ENCODE measurements around the gene CD3E. TPM values are rescaled to one million over a fixed set of nuclear protein-coding genes. Genes with fewer than 3 reads are reported as not detected.

The CD3E gene
- total RNA-seq, 1 experiment from 2014 or later: 0.51 TPM

DNA sequence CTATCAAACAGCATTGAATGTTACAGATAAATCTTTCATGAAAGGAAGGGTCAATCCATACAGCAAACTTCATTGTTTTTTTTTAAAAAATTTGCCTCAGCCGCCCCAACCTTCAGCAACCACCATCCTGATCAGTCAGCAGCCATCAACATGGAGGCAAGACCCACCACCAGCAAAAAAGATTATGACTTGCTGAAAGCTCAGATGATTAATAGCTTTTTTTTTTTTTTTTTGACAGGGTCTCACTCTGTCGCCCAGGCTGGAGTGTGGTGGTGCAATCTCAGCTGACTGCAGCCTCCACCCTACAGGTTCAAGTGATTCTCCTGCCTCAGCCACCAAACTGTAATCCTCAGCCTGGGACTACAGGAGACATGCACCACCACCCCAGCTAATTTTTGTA is 18.0 kb upstream of the CD3E start:
- no peaks in the 10 kb centered on the region for H3K36me3 ChIP-seq (ENCODE audit: control insufficient read depth, insufficient read depth, low read length)
- no peak overlapping the region for H3K4me3 ChIP-seq (ENCODE audit: low read depth in 2 of 2, low read length in 2 of 2)
- ChIA-PET CTCF (no interaction called here), POLR2A (interaction anchor here (0.6 to 0.7 kb wide), 2 partner anchors 145 to 421 kb away, joined by 4 read pairs; no protein-coding TSS in a partner anchor)
- TF ChIP-seq REST (IDR thresholded peaks at IDR 0.05; ENCODE audit: insufficient read depth in 1 of 2, low read depth in 2 of 2, low read length in 1 of 2): no peak
- TF ChIP-seq TCF7L2 (IDR thresholded peaks at IDR 0.05; ENCODE audit: low read depth, low read length): no peak
- TF ChIP-seq CTCF (IDR thresholded peaks at IDR 0.05): no peak
- no peak for TF ChIP-seq POLR2AphosphoS5 (IDR thresholded peaks at IDR 0.05; ENCODE audit: low read depth, low read length)
- no peak for TF ChIP-seq SIN3A (IDR thresholded peaks at IDR 0.05; ENCODE audit: borderline replicate concordance, insufficient read depth, low read depth, low read length)
- in situ Hi-C loops (cut with HindIII; ENCODE audit: low pct_unique_long_range_greater_than_20kb, low sequenced_read_pairs) (no loop called here), intact Hi-C loops (cut with micrococcal nuclease; ENCODE audit: unreplicated experiment) (no loop called here)
- H3K27me3 ChIP-seq (ENCODE audit: control insufficient read depth, insufficient read depth, low read length): peaks cover 9% of the 10 kb centered on the region; the same call in 1 of the 2 replicates
- H3K9me3 ChIP-seq (ENCODE audit: control insufficient read depth, insufficient read depth, low read depth, low read length): no peaks in the 10 kb centered on the region
- H3K27ac ChIP-seq (ENCODE audit: low read length): no peak overlapping the region
- BruUV-seq (replicated peaks): no TSS peak
- ATAC-seq: no peak
- no peak for DNase-seq (ENCODE audit: low read depth, low spot score)
- no peaks in the 10 kb centered on the region; the same call in 1 of the 2 replicates for H3K4me1 ChIP-seq (ENCODE audit: control insufficient read depth, insufficient read depth, low read length)

DNA sequence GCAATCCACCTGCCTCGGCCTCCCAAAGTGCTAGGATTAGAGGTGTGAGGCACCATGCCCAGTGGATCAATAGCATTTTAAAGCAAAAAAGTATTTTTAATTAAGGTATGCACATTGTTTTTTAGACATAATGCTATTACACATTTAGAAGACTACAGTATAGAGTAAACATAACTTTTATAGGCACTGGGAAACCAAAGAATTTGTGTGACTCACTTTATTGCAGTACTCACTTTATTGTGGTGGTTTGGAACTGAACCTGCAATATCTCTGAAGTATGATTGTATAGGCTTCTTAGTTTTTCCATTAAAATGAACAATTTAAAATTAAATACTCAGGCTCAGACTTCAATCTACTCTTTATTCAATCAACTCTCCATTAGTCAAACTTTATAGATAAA is 17.5 kb upstream of the CD3E start:
- BruUV-seq (replicated peaks): no TSS peak
- TF ChIP-seq CTCF (IDR thresholded peaks at IDR 0.05): no peak
- TF ChIP-seq TCF7L2 (IDR thresholded peaks at IDR 0.05; ENCODE audit: low read depth, low read length): peak; percentile 84
- peaks cover 12% of the 10 kb centered on the region; the same call in 1 of the 2 replicates for H3K27me3 ChIP-seq (ENCODE audit: control insufficient read depth, insufficient read depth, low read length)
- H3K9me3 ChIP-seq (ENCODE audit: control insufficient read depth, insufficient read depth, low read depth, low read length): no peaks in the 10 kb centered on the region
- H3K4me1 ChIP-seq (ENCODE audit: control insufficient read depth, insufficient read depth, low read length): no peaks in the 10 kb centered on the region; the same call in 1 of the 2 replicates
- DNase-seq (ENCODE audit: low read depth, low spot score): no peak
- CTCF ChIA-PET: interaction anchor here (0.5 kb wide), 1 partner anchor 115 kb away, joined by 3 read pairs; no protein-coding TSS in a partner anchor
- intact Hi-C loops (cut with micrococcal nuclease; ENCODE audit: unreplicated experiment) (no loop called here), in situ Hi-C loops (cut with HindIII; ENCODE audit: low pct_unique_long_range_greater_than_20kb, low sequenced_read_pairs) (no loop called here)
- no peak overlapping the region for H3K27ac ChIP-seq (ENCODE audit: low read length)
- H3K36me3 ChIP-seq (ENCODE audit: control insufficient read depth, insufficient read depth, low read length): no peaks in the 10 kb centered on the region
- H3K4me3 ChIP-seq (ENCODE audit: low read depth in 2 of 2, low read length in 2 of 2): no peak overlapping the region
- ATAC-seq: peak; percentile 69; the same call in 1 of the 2 replicates
- POLR2A ChIA-PET: interaction anchor here (0.7 kb wide), 1 partner anchor 145 kb away, joined by 4 read pairs; no protein-coding TSS in a partner anchor

Data from Panc1 (cell line).